Brain microvascular endothelial cell (primary cell): Measurements from ENCODE around the gene ENTPD7.

ENCODE experiments used
- DNase-seq: peaks from one replicate; pipeline ENCODE4 v3.0.0-alpha.2; 2020
- H3K27ac ChIP-seq: fragments of 250-450 bp; sonication (Bioruptor Pico); 2 replicates; pipeline ENCODE4 v1.5.1; 2020; ENCODE audit warnings: mild to moderate bottlenecking, moderate library complexity
- H3K27me3 ChIP-seq: fragments of 250-450 bp; sonication (Bioruptor Pico); replicated peaks from 2 replicates; pipeline ENCODE4 v1.5.1; 2020; ENCODE audit warnings: mild to moderate bottlenecking
- H3K36me3 ChIP-seq: fragments of 250-450 bp; sonication (Bioruptor Pico); replicated peaks from 2 replicates; pipeline ENCODE4 v1.5.1; 2020; ENCODE audit warnings: mild to moderate bottlenecking
- H3K4me3 ChIP-seq: 2 replicates; pipeline ENCODE4 v1.5.1; 2011; ENCODE audit warnings: low read depth, mild to moderate bottlenecking, control low read depth, low read length, moderate library complexity
- in situ Hi-C: cut with HindIII; loops from 2 replicates; pipeline ENCODE4 v1.10.0; 2017; ENCODE audit warnings: low sequenced_read_pairs, low pct_ligation_motif_present
- TF ChIP-seq, protein P1 (sequence below): IDR thresholded peaks from 2 replicates; pipeline ENCODE4 v1.5.1; 2011; ENCODE audit warnings: low read depth, mild to moderate bottlenecking, moderate library complexity, low read length, control low read depth, inconsistent platforms; ENCODE audit errors: missing control alignments

The ENTPD7 gene

DNA sequence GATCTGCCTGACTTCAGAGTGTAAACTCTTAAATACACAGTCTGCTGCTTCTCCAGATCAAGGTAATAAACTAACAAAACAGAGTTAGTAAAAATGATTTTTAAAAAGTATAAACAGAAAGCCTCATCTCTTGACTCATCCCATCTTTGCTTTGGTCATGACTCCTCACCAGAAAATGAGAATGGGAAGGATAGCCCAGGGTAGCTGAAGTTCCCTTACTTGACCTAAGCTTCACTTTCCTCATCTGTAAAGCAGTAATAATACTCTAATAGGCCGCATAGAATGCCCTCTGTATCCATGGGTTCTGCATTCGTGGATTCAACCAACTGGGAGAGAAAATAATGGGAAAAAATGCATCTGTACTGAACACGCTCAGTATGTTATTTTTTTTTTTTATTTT, 27.8 kb upstream of the ENTPD7 start:
- Histone ChIP-seq H3K27ac (no peak overlapping the region), H3K4me3 (no peak overlapping the region), H3K36me3 (no peaks in the 10 kb centered on the region), H3K27me3 (no peaks in the 10 kb centered on the region)
- in situ Hi-C loops: no loop called here
- TF ChIP-seq, protein P1, sequence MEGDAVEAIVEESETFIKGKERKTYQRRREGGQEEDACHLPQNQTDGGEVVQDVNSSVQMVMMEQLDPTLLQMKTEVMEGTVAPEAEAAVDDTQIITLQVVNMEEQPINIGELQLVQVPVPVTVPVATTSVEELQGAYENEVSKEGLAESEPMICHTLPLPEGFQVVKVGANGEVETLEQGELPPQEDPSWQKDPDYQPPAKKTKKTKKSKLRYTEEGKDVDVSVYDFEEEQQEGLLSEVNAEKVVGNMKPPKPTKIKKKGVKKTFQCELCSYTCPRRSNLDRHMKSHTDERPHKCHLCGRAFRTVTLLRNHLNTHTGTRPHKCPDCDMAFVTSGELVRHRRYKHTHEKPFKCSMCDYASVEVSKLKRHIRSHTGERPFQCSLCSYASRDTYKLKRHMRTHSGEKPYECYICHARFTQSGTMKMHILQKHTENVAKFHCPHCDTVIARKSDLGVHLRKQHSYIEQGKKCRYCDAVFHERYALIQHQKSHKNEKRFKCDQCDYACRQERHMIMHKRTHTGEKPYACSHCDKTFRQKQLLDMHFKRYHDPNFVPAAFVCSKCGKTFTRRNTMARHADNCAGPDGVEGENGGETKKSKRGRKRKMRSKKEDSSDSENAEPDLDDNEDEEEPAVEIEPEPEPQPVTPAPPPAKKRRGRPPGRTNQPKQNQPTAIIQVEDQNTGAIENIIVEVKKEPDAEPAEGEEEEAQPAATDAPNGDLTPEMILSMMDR: no peak
- DNase-seq: no peak

DNA sequence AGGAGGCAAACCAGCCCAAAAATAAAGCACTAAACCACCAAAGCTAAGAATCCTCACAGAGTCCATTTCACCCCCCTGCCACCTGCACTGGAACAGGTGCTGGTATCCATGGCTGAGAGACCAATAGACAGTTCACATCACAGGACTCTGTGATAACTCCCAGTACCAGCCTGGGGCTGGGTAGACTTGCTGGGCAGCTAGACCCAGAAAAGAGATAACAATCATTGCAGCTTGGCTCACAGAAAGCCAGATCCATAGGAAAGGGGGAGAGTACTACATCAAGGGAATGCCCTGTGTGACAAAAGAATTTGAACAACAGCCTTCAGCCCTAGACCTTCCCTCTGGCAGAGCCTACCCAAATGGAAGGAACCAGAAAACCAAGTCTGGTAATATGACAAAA, 25.5 kb upstream of the ENTPD7 start:
- TF ChIP-seq, protein P1: no peak
- in situ Hi-C loops: no loop called here
- Histone ChIP-seq H3K27ac (no peak overlapping the region), H3K36me3 (no peaks in the 10 kb centered on the region), H3K27me3 (no peaks in the 10 kb centered on the region), H3K4me3 (no peak overlapping the region)
- no peak for DNase-seq

DNA sequence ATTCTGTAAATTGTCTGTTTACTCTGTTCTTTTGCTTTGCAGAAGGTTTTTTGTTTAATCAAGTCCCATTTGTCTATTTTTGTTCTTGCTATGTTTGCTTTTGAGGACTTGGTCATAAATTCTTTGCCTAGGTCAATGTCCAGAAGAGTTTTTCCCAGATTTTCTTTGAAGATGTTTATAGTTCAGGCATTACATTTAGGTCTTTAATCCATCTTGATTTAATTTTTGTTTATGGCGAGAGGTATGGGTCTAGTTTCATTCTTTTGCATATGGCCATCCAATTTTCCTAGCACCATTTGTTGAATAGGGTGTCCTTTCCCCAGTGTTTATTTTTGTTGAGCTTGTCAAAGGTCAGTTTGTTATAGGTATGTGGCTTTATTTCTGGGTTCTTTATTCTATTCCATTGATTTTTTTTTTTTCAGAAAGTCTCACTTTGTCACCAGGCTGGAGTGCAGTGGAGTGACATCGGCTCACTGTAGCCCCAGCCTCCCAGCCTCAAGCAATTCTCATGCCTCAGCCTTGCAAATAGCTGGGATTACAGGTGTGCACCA, 11.6 kb upstream of the ENTPD7 start:
- Histone ChIP-seq H3K36me3 (no peaks in the 10 kb centered on the region), H3K27ac (no peak overlapping the region), H3K27me3 (no peaks in the 10 kb centered on the region), H3K4me3 (no peak overlapping the region)
- TF ChIP-seq, protein P1: no peak
- no peak for DNase-seq
- in situ Hi-C loops: no loop called here

DNA sequence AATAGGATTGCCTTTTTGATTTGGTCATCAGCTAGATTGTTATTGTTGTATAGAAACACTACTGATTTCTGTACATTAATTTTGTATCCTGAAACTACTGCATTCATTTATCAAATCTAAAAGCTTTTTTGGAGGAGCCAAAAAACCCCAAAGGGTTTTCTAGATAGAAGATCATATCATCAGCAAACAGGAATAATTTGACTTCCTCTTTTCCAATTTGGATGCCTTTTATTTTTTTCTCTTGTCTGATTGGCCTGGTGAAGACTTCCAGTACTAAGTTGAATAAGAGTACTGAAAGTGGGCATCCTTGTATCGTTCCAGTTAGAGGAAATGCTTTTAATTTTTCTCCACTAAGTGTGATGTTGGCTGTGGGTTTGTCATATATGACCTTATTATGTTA, 10.6 kb upstream of the ENTPD7 start:
- no peaks in the 10 kb centered on the region for H3K27me3 ChIP-seq
- no peak overlapping the region for H3K4me3 ChIP-seq
- H3K27ac ChIP-seq: no peak overlapping the region
- TF ChIP-seq, protein P1: no peak
- in situ Hi-C loops: no loop called here
- H3K36me3 ChIP-seq: no peaks in the 10 kb centered on the region
- no peak for DNase-seq

DNA sequence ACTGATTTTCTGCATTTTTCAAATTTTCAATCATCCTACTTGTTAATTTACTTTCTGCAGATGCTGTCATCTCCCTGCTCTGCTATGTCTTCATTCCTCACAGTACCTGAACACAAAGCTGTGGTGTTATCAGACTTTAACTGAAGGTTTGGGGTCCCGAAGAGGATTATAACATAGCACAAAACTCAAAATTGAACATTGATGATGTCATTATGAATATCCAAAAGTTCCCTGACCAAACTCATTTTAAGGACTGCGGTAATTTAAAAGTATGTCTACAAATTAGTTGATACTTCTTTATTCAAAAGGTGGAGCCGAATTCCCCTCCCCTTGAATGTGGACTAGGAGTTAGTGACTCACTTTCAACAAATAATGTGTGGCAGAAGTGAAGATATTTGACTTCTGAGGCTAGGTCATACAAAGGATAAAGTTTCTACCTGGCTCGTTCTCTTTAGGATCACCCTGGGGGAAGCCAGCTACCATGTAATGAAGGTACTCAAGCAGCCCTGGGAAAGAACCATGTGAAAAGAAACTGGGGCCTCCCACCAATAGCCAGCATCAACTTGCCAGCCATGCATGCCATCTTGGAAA, 6.4 kb upstream of the ENTPD7 start:
- TF ChIP-seq, protein P1: no peak
- H3K27ac ChIP-seq: no peak overlapping the region
- in situ Hi-C loops: no loop called here

DNA sequence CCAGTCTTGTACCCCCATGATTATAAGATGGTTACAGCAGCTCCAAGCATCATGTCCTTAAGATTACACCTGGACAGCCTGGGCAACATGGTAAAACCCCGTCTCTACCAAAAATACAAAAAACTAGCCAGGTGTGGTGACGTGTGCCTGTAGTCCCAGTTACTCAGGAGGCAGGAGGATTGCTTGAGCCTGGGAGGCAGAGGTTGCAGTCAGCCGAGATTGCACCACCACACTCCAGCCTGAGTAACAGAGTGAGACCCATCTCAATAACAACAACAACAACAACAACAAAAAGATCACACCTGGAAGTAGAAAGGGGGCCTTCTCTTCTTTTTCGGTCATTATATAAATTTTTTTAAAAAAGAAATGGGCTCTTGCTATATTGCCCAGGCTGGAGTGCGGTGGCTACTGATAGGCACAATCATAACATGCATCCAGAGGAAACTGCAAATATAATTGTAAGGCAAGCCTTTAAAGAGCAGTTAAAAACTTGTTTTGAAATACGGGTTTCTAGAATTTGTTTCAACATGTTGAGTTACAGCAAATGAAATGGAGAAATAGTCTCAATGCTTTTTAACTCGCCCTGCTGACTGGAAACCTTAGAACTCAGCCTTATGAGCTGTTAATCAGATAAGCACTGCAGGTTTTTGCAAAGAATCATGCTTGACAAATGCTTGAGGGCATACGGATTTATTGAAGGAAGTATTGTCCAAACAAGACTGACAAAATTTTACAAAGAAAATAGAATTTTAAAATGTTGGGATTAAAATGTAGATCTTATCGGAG, 4.7 kb upstream of the ENTPD7 start:
- Histone ChIP-seq H3K27ac (no peak overlapping the region), H3K36me3 (no peaks in the 10 kb centered on the region), H3K4me3 (no peak overlapping the region), H3K27me3 (no peaks in the 10 kb centered on the region)
- in situ Hi-C loops: no loop called here
- TF ChIP-seq, protein P1: no peak
- no peak for DNase-seq

More for the DNA sequence above, 6.4 kb upstream of the ENTPD7 start:
- Histone ChIP-seq H3K4me3 (no peak overlapping the region), H3K36me3 (no peaks in the 10 kb centered on the region), H3K27me3 (no peaks in the 10 kb centered on the region)
- DNase-seq: no peak
